ENCODE results near the gene SGSM2. TPM values are rescaled to one million over a fixed set of nuclear protein-coding genes. Genes with fewer than 3 reads are reported as not detected.
A peak's percentile ranks its signal among the peaks of the same experiment; 100 is the strongest.

Gene SGSM2
- total and polyA plus RNA-seq, 2 of the 8 experiments (the other 6 are each of a cell fraction or from before 2014, with no cell fraction given) = 44.5 to 77.7 TPM

DNA sequence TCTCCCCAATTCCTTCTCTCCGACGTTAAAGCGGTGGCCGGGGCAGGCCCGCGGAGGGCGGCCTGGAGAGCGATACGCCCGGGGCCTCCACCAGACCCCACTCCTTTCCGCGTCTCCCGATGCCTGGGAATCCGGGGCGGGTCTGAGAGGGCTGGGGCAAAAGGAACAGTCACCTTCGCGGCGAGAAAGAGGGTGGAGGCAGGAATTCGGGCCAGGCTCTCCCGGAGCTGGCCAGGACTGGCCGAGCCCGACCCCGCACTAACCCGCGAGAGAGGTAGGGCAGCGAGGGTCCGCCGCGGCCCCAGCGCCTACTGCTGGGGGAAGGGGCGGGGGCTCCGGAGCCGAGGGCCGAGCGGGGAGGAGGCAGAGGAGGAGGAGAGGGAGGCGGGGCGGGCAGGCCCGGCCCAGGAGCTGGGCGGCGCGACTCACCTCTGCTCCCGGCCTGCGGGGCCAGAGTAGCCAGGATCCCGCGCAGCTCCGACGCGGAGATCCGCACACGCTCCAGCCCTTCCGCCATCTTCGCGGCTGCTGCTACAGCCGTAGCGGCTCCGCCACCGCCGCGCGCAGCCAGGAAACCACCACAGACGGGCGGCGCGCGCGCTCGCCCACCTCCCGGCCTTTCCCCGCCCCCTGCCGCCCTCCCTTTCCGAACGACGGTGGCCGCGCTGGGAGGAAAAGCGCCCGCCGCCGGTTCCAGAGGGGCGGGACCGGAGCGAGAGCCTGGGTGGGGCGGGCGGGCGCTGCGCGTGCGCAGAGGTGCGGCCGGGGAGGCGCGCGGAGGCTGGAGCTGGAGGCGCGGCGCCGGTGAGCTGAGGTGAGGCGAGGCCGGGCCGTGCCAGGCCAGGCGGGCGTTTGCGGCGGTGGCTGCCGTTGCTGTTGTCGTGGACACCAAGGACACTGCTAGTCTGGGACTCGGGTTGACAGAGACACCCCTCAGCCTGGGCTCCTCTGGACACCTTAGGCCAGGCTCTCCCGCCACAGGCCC, 33.8 kb upstream of the SGSM2 start, which contains the start of the genes SMG6 and SRR:
Gene SMG6 (minus strand): TSS at position 582 of the 985 bp plus-strand sequence. CDS start 65 bp downstream, at position 517.
Gene SRR (plus strand): TSS at position 747 of the 985 bp plus-strand sequence. CDS start 11,611 bp downstream, outside the sequence.
- peak within 1 kb of the TSS; percentile 98 for H4K5ac ChIP-seq (ENCODE audit: insufficient read length, low read depth, low read length)
- H2AFZ ChIP-seq (ENCODE audit: low read length) = peak within 1 kb of the TSS; percentile 49; the same call in 1 of the 2 replicates
- peaks cover 0 to 14% (median 5%) of the 10 kb centered on the region in 4 experiments; a peak in 3 of 8 replicates for H3K36me3 ChIP-seq (ENCODE audit: control insufficient read depth in 2 of 4, insufficient read depth in 4 of 4, low read length in 3 of 4)
- H3K4me2 ChIP-seq (ENCODE audit: insufficient read depth in 1 of 2, low read depth in 2 of 2, low read length in 2 of 2) = peak within 1 kb of the TSS; percentile 70 to 80
- H4K20me1 ChIP-seq (replicated peaks in 1 of 2; ENCODE audit: control insufficient read depth in 1 of 2, insufficient read depth in 2 of 2, low read length in 2 of 2) = peaks cover 0 to 9% of the 10 kb centered on the region in 2 experiments
- H3K23me2 ChIP-seq (ENCODE audit: low read depth, low read length) = peaks cover 3% of the 10 kb centered on the region
- H3K27me3 ChIP-seq (replicated peaks in 1 of 4; ENCODE audit: control insufficient read depth in 3 of 4, extremely low read depth in 1 of 4, insufficient read depth in 3 of 4, low read length in 3 of 4) = no peaks in the 10 kb centered on the region
- ChIA-PET CTCF (ENCODE audit: partially characterized antibody) (interaction anchor here (0.9 kb wide), 1 partner anchor 49 kb away, joined by 3 read pairs; no protein-coding TSS in a partner anchor), POLR2A (ENCODE audit: partially characterized antibody) (interaction anchor here (0.6 to 3.5 kb wide), 24 partner anchors 8 to 1034 kb away, joined by 3 to 21 read pairs (median 4); partner anchors contain the start of genes RTN4RL1 and TSR1)
- H3K4ac ChIP-seq (replicated peaks; ENCODE audit: insufficient read length, low read depth, low read length) = no peak within 1 kb of the TSS
- H3K4me3 ChIP-seq (ENCODE audit: extremely low read depth in 1 of 4, insufficient read depth in 2 of 4, low read depth in 3 of 4, low read length in 4 of 4) = peak within 1 kb of the TSS; percentile 69 to 93 (median 90)
- no peak within 1 kb of the TSS for H3K23ac ChIP-seq (ENCODE audit: insufficient read length)
- no peak within 1 kb of the TSS for H2BK12ac ChIP-seq (ENCODE audit: low read depth, low read length)
- H3K14ac ChIP-seq (ENCODE audit: insufficient read length) = no peak within 1 kb of the TSS
- peak within 1 kb of the TSS; percentile 96; the same call in 1 of the 2 replicates for H2BK5ac ChIP-seq (ENCODE audit: low read depth, low read length)
- no peak within 1 kb of the TSS for H2BK20ac ChIP-seq (ENCODE audit: low read length)
- H3K79me2 ChIP-seq (ENCODE audit: control insufficient read depth in 1 of 2, insufficient read depth in 2 of 2, low read length in 2 of 2) = peaks cover 0 to 15% of the 10 kb centered on the region in 2 experiments; a peak in 3 of 4 replicates
- H3K27ac ChIP-seq (ENCODE audit: low read depth, low read length) = peak within 1 kb of the TSS; percentile 82
- 3% methylated on average over 60 of the region's 108 CpGs; no CpG with 5 or more reads in 1 of the 2 experiments for WGBS, 2 experiments (ENCODE audit: extremely low coverage in 1 of 2, insufficient coverage in 1 of 2, insufficient read length in 1 of 2, insufficient replicate concordance in 2 of 2, low coverage in 1 of 2, low lambda C conversion rate in 2 of 2, missing lambda C conversion rate in 1 of 2)
- H3K4me1 ChIP-seq (replicated peaks in 1 of 4; ENCODE audit: control insufficient read depth in 3 of 4, insufficient read depth in 4 of 4, low read length in 3 of 4) = peaks cover 0 to 2% (median 0%) of the 10 kb centered on the region in 4 experiments; a peak in 2 of 7 replicates
- no peaks in the 10 kb centered on the region for H3K9me3 ChIP-seq (ENCODE audit: insufficient read depth in 2 of 2, low read depth in 1 of 2, low read length in 1 of 2)
- no peaks in the 10 kb centered on the region; the same call in 1 of the 2 replicates for H3K79me1 ChIP-seq (ENCODE audit: low read depth, low read length)
- no peak within 1 kb of the TSS for H2AK5ac ChIP-seq (ENCODE audit: low read depth, low read length)
- H2BK120ac ChIP-seq (replicated peaks; ENCODE audit: low read depth, low read length) = peak within 1 kb of the TSS; percentile 78
- H2BK15ac ChIP-seq (ENCODE audit: low read length) = no peak within 1 kb of the TSS
- DNase-seq (ENCODE audit: low read depth in 1 of 2, low spot score in 2 of 2) = peak; percentile 59 to 90
- H3K56ac ChIP-seq (replicated peaks; ENCODE audit: insufficient read length, low read depth, low read length) = peak within 1 kb of the TSS; percentile 86
- no peak for FAIRE-seq
- peak within 1 kb of the TSS; percentile 76 to 90 (median 82) for H3K9ac ChIP-seq (replicated peaks in 1 of 4; ENCODE audit: extremely low read depth in 1 of 4, low read depth in 3 of 4, low read length in 3 of 4)
- H4K8ac ChIP-seq (ENCODE audit: extremely low read depth, insufficient read depth, low read length) = peak within 1 kb of the TSS; percentile 93
- H3K18ac ChIP-seq (ENCODE audit: extremely low read depth, low read length) = peak within 1 kb of the TSS; percentile 68
- peak within 1 kb of the TSS; percentile 95 for H4K91ac ChIP-seq (replicated peaks; ENCODE audit: insufficient read length, low read length)
- TF ChIP-seq TAF1 (IDR thresholded peaks at IDR 0.05; ENCODE audit: low read depth, low read length) (peak; percentile 81), TEAD4 (IDR thresholded peaks at IDR 0.05; ENCODE audit: low read depth, low read length) (peak; percentile 49; the same call in 1 of the 2 replicates), KDM4A (IDR thresholded peaks at IDR 0.05; ENCODE audit: low read depth, low read length, severe bottlenecking) (peak; percentile 72), CTBP2 (IDR thresholded peaks at IDR 0.05; ENCODE audit: borderline replicate concordance, insufficient read depth, insufficient read length, low read length) (no peak), RXRA (IDR thresholded peaks at IDR 0.05; ENCODE audit: insufficient read depth, low read depth, low read length) (0 out of 2 replicates have a peak, but pooled peaks have one; percentile 28), RBBP5 (IDR thresholded peaks at IDR 0.05; ENCODE audit: borderline replicate concordance, low read depth, low read length) (0 out of 2 replicates have a peak, but pooled peaks have one; percentile 27), TBP (IDR thresholded peaks at IDR 0.05; ENCODE audit: low read depth, low read length) (peak; percentile 65; the same call in 1 of the 2 replicates), CHD2 (IDR thresholded peaks at IDR 0.05; ENCODE audit: low read length) (peak; percentile 58; the same call in 1 of the 2 replicates)
- TF ChIP-seq, protein P1, sequence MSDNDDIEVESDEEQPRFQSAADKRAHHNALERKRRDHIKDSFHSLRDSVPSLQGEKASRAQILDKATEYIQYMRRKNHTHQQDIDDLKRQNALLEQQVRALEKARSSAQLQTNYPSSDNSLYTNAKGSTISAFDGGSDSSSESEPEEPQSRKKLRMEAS (IDR thresholded peaks at IDR 0.05) = peak; percentile 38

Data from H1 (cell line).